Stimulated activated CD8-positive, alpha-beta memory T cell treated with anti-CD3 and anti-CD28 coated beads, Interleukin-15, amount 100 ng/mL, for 24 hours (primary cell): ENCODE measurements around the gene PICALM.
A peak's percentile ranks its signal among the peaks of the same experiment; 100 is the strongest.

ENCODE experiments used
- DNase-seq: peaks from one replicate; pipeline ENCODE4 v3.0.0-alpha.2; 2020; ENCODE audit warnings: low read depth

PICALM gene

GRCh38 chr11:86081455-86081854 lies 12.6 kb upstream of the PICALM start:
- no peak for DNase-seq

DNA sequence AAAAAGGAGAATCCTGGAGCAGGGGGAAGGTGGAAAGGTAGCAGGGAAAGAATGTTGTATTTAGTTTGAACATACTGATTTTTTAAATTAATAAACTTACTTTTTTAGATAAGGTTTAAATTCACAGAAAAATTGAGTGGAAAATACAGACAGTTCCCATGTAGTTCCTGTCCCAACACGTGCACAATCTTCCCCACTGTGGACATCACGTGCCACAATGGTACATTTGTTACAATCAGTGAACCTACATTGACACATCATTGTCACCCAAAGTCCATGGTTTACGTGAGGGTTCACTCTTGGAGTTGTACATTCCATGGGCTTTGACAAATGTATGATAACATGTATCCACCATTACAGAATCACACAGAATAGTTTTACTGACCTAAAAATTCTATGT lies 10.5 kb upstream of the PICALM start:
- DNase-seq = no peak

- no peak for DNase-seq
These were observed 5.1 kb upstream of the PICALM start for GRCh38 chr11:86073948-86074347.

DNA sequence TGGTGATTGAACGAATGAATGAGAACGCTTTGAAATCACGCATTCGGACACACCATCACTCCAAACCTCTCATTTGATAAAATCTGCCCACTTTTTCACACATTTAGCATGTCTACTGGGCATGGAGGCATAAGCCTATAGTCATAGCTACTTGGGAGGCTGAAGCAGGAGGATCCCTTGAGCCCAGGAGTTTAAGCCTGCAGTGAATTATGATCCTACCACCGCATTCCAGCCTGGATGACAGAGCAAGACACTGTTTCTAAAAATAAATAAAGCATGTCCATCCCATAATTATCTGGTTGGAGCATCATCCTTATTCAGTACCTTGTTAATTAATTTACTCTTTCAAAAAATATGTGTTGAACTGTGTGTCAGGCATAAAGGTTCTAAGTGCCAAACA lies 3.3 kb upstream of the PICALM start:
- no peak for DNase-seq

DNA sequence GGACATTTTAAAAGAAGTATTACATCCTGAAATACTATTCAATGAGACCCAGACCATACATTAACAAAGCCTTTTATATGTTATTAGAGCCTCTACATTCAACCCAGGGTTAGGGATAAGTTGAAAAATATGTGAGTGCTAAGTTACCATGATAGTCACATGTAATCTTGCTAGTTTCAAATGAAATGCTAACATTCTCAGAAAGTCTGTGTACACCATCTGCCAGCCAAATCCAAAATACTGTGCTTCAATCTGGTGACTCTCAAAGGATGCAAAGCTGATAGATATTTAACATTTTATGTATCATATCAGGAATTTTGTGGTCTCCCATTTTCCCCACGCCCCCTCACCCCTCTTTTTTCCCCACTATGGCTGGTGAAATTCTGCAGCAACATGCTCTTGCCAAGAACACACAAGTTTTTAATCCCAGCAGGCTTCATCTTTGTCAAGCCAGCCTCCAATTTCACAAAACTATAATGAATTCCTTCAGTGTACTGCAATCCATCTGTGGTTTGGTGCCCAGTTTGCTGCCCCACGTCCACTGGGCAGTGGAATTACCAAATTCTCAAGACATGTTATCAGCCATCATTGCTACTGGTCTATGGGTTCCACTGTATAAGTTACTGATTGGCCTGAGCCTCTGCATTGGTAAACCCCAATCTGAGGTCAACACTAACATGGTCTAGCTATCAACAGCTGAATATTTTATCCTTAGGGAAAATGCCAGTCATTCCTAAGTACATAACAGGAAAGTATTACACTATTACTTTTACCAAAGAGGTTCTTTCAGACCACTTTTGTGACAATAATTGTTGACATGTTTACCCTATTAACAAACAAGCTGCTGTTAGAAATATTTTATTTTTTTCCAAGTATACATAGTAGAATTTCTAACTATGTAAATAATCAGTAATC lies 1.5 kb upstream of the PICALM start:
- DNase-seq = no peak

DNA sequence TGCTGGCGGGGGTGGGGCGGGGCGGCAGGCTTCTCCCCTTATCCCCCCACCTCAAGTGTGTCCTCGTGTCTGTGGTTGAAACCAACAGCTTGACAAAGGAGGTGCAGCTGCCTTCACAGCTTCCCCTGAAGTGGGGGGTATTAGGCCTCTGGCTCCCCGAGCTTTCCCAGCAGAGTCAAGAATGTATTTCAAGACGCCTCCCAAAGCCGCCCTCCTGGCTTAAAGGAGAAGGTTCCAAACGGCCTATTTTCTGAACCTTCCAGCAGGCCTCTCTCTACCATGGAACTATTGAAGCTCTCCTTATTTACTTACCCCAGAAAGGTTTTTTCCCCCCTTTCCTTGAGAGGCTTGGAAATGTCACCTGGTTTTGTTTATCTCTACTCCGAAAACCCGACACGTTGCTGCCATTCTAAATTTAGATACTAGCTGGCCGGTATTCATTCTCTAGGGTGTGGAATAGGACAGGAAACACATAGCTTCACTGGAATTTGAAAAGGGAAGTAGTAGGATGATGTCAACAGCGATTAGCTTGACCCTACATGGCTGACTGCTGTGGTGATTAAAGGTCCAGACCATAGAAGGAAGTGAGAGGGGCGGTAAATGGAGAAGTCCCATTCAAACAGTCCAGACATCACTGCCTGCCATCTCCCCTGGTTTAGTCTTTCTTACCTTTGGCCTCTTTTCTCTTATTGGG lies 671 bp upstream of the PICALM start:
- DNase-seq = no peak

GRCh38 chr11:86068138-86068871 lies 579 bp downstream of the PICALM start:
- DNase-seq = peak; percentile 16

- DNase-seq = no peak
These were observed 1.1 kb downstream of the PICALM start for GRCh38 chr11:86067851-86068137.

DNA sequence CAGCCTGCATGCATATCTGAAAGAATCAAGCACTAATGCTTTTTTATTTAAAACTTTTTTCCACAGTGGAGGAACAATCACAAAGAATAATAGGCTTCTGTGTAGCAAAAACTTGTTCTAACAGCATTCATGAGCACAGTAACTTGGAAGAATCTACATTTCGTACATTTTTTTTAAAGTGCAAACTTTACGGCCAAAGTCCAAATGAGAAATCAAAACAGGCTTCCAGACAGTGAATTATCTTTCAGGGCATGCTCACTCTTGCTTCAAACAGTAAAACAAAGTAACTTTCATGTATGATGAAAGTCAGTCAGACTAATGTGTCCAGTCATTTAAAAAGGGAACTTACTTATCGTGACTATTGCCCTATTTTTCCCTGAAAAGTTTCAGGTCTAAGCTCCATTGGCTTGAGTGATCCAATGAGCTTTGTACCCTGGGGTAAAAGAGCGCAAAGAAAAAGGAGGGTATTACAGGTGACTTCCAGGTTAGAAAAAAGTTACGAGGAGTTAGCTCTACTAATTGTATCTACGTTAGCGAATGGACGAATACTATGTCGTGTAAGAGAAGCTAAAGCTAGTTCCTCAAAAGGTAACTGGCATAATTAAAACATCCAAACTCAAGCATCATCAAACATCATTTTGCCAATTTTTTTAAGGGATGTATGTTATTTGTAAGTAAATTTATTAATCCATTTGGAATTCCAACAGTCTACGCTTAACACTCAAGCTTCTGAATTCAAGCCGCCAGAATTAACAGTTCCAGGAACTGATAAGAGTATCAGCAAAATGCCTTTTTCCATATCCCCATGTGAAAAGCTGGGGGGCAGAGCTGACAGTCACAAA lies 1.7 kb downstream of the PICALM start:
- DNase-seq = no peak

- no peak for DNase-seq
These were observed 2.3 kb downstream of the PICALM start for GRCh38 chr11:86066657-86067008.

- no peak for DNase-seq
These were observed 2.9 kb downstream of the PICALM start for GRCh38 chr11:86066033-86066432.

DNA sequence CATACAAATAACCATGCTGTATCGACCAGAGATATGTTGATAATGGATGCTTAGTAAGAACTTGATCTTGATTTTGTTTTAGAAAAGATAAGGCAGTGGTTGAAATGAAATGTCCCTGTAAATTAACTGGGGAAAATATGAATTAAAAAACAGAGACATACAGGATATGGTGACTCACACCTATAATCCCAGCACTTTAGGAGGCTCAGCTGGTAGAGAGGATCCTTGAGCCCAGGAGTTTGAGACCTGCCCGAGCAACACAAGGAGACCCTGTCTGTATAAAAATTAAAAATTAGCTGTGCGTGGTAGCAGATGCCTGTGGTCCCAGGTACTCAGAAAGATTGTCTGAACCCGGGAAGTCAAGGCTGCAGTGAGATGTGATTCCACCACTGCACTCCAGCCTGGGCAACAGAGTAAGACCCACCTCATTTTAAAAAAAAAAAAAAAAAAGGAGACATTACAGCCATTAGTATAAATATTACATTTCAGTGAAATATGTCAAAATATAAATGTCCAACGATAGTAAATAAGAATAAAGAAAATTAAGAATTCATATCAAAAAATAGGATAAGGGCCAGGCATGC lies 4.6 kb downstream of the PICALM start:
- no peak for DNase-seq

- DNase-seq = no peak
These were observed 5.3 kb downstream of the PICALM start for GRCh38 chr11:86063536-86063935.

DNA sequence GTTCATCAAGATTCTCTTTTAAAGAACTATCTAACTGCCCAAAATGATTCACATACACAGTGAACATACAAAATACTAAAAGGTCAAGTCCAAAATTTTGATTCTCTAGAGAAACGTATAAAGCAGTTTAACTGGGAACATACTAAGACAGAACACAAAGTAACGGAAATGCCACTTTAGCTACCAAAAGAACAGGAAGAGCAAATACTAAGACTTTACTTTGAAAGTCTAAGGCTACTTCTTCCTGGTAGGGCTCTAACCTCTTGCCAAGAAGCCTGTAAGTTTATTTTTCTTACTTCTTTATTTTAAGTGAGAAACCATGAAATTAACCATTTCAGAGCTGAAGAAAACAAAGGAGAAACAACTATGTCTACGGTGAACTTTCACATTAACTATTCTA lies 6.2 kb downstream of the PICALM start:
- DNase-seq = no peak

GRCh38 chr11:86061483-86062205 lies 7.2 kb downstream of the PICALM start:
- DNase-seq = no peak

DNA sequence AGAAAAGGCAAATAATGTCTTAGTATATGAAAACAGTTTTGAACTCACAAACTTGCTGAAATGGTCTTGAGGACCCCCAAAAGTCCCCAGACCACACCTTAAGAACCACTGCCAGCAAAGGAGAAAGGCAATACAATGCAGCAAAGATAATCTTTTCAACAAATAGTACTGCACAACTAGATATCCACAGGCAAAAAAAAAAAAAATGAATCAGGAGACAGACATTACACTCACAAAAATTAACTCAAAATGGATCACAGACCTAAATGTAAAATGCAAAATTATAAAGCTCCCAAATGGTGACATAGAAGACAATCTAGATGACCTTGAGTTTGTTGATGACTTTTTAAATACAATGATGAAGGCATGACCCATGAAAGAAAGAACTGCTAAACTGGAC lies 8.3 kb downstream of the PICALM start:
- DNase-seq = no peak

DNA sequence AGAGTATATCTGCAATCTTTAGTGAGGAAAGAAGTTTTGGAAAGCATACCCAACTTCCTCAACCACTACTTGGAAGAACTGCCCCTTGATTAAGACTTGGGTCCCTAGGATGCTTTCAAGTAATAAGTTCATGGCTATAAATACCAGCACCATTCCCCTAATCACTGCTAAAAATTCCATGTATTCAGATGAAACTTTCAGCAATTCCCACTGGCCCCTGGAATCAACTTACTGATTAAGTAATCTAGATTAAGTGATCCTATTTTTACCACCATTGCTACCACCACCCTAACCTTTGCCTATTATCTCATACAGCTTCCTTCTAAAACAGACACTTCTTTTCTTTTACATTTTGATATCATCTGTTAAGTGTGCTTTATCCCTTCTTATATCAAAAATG lies 10.5 kb downstream of the PICALM start:
- no peak for DNase-seq

- DNase-seq = no peak
These were observed 12.5 kb downstream of the PICALM start for GRCh38 chr11:86056351-86056854.

- no peak for DNase-seq
These were observed 15.9 kb downstream of the PICALM start for GRCh38 chr11:86052693-86053641.
